Body of pancreas (tissue), 4 donors: Measurements from ENCODE around the gene SLC16A6.

Source experiments
- CTCF ChIP-seq, 7 experiments: fragments of 450-650 bp in 4 of 7; fragments of 200-600 bp in 3 of 7; sonication (generic) in 3 of 7; IDR thresholded peaks; one replicate each; pipeline ENCODE4 v1.5.1; 2016 to 2019; ENCODE audit warnings: antibody characterized with exemption in 7 of 7
- POLR2A ChIP-seq, 3 donors: fragments of 450-650 bp; IDR thresholded peaks; one replicate each; pipeline ENCODE4 v1.6.1; 2016; ENCODE audit warnings: antibody characterized with exemption in 3 of 3, mild to moderate bottlenecking in 2 of 3

GRCh38 chr17:68221786-68222185 lies 69.1 kb downstream of the SLC16A6 start:
- TF ChIP-seq POLR2A (IDR thresholded peaks at IDR 0.05) = no peak
- no peak for TF ChIP-seq CTCF (IDR thresholded peaks at IDR 0.05)
